AG04450 (cell line): ENCODE measurements around the gene PHF14. TPM values are rescaled to one million over a fixed set of nuclear protein-coding genes. Genes with fewer than 3 reads are reported as not detected.

Experiments used
- CTCF ChIA-PET: fragments of 300-600, 350-600 bp; formaldehyde crosslinking; extraction: SDS; loops from one replicate; lab custom pipeline; 2022; ENCODE audit warnings: antibody characterized with exemption, inconsistent platforms; lab: Charles Lee
- POLR2A ChIA-PET: fragments of 350-600 bp; formaldehyde crosslinking; extraction: SDS; loops from one replicate; lab custom pipeline; 2021; ENCODE audit warnings: antibody characterized with exemption, inconsistent platforms; lab: Yijun Ruan, JAX
- DNase-seq: peaks from one replicate; pipeline ENCODE4 v3.0.0-alpha.2; 2011; ENCODE audit warnings: low read depth, low spot score
- H3K27ac ChIP-seq: one replicate; pipeline ENCODE4 v1.5.1; 2012; ENCODE audit warnings: low read depth, low read length, control low read depth
- H3K27me3 ChIP-seq: one replicate; pipeline ENCODE4 v1.6.0; 2012; ENCODE audit warnings: low read length; ENCODE audit not compliant: control insufficient read depth, insufficient read depth
- H3K4me3 ChIP-seq: 2 replicates; pipeline ENCODE4 v1.5.1; 2011; ENCODE audit warnings: mild to moderate bottlenecking, low read depth, low read length, control low read depth
- H3K9me3 ChIP-seq: 2 replicates; pipeline ENCODE4 v1.5.1; 2012; ENCODE audit warnings: low read length; ENCODE audit not compliant: control insufficient read depth, insufficient read depth
- polyA plus RNA-seq: library from polyadenylated mRNA; depleted of rRNA; stranded (reverse); fragments of >200 nt; gene quantifications from 2 replicates; pipeline ENCODE4 v1.2.3, GENCODE V29; 2011
- TF ChIP-seq, protein P1 (sequence below): IDR thresholded peaks from 2 replicates; pipeline ENCODE4 v1.5.1; 2011; ENCODE audit warnings: low read depth, low read length, control low read depth, inconsistent platforms

Gene PHF14
- polyA plus RNA-seq, 1 experiment, result 26.2 TPM

DNA sequence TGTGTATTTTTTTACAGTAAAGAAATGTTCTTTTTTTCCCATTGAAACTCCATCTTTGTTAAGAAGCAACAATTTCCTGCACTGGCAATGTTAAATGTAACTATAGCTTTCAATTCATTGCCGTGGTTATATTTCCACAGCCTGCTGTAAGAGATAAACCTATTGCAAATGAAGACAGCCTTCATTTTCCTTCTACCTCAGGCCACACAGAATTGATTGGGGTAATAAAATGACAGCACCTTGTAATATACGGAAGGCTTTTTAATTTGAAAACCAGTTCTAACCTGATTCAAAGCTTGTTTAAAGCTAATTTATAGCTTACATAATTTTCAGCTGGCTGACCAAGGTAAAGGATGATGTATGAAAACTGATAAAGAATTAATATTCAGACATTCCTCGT lies 161.9 kb downstream of the PHF14 start:
- CTCF ChIA-PET, result no interaction called here
- Histone ChIP-seq H3K4me3 (no peak overlapping the region), H3K9me3 (no peaks in the 10 kb centered on the region), H3K27me3 (no peaks in the 10 kb centered on the region), H3K27ac (no peak overlapping the region)
- POLR2A ChIA-PET, result no interaction called here
- no peak for DNase-seq
- TF ChIP-seq, protein P1, sequence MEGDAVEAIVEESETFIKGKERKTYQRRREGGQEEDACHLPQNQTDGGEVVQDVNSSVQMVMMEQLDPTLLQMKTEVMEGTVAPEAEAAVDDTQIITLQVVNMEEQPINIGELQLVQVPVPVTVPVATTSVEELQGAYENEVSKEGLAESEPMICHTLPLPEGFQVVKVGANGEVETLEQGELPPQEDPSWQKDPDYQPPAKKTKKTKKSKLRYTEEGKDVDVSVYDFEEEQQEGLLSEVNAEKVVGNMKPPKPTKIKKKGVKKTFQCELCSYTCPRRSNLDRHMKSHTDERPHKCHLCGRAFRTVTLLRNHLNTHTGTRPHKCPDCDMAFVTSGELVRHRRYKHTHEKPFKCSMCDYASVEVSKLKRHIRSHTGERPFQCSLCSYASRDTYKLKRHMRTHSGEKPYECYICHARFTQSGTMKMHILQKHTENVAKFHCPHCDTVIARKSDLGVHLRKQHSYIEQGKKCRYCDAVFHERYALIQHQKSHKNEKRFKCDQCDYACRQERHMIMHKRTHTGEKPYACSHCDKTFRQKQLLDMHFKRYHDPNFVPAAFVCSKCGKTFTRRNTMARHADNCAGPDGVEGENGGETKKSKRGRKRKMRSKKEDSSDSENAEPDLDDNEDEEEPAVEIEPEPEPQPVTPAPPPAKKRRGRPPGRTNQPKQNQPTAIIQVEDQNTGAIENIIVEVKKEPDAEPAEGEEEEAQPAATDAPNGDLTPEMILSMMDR, result no peak

DNA sequence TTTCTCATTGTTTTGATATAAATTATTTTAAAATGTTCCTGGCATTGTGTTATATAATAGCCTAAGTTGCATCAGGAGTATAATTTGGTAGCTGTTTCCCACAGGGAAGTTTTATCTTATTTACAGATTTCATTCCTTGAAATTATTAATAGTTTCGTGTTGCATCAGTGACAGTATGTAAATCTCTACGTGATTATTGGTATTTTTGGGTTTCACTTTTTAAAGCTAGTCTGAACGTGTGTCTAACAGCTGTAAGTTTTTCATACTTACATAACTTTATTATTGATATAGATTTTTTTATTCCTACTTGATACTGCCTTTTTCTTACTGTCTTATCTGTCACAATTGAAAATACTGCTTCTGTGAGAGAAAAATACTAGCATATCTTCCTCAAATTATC lies 167.9 kb downstream of the PHF14 start:
- TF ChIP-seq, protein P1, result no peak
- ChIA-PET POLR2A (no interaction called here), CTCF (interaction anchor here (0.9 to 1.0 kb wide), 2 partner anchors 21 to 70 kb away, joined by 3 read pairs; no protein-coding TSS in a partner anchor)
- DNase-seq, result no peak
- no peak overlapping the region for H3K4me3 ChIP-seq
- no peak overlapping the region for H3K27ac ChIP-seq
- no peaks in the 10 kb centered on the region for H3K9me3 ChIP-seq
- no peaks in the 10 kb centered on the region for H3K27me3 ChIP-seq

DNA sequence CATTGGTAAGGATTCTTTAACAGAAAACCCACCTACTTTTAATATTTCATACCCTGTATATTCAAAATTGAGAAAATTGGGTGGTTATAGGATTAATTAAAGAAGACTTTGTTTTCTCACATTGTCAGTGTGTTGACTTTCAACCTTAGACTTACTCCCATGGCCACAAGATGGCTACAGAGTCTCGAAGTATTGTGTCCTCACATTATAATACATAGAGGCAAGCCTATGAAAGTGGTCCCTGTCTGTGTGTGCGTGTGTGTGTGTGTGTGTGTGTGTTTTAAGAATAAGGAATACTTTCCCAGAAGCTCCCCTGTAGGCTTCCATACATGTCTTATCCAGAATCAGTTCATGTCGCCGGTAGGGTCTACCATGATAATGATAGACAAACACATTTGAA lies 180.0 kb downstream of the PHF14 start:
- TF ChIP-seq, protein P1, result no peak

DNA sequence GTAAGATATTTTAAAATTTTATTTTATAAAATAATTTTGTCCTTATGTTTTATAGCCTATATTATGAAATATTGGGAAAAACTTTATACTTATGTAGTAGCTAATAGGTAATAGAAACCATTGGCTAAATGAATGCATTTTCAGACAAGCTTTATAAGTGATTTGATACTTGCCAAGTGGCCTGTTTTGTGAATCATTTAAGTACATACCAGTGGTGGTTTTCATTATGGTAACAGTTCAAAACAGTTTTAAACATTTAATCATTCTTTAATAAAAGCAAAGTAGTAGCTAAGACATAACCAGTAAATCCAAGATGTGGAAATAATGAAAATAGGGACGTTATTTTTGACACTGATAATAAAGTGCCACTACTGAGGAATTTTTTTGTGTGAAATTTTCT lies 182.2 kb downstream of the PHF14 start:
- no peak for DNase-seq
- Histone ChIP-seq H3K4me3 (no peak overlapping the region), H3K27ac (no peak overlapping the region), H3K9me3 (no peaks in the 10 kb centered on the region), H3K27me3 (no peaks in the 10 kb centered on the region)
- TF ChIP-seq, protein P1, result no peak
- POLR2A ChIA-PET, result interaction anchor here (0.6 kb wide), 1 partner anchor 67 kb away, joined by 3 read pairs; no protein-coding TSS in a partner anchor
- CTCF ChIA-PET, result no interaction called here

More for the DNA sequence above, 180.0 kb downstream of the PHF14 start:
- Histone ChIP-seq H3K27me3 (no peaks in the 10 kb centered on the region), H3K4me3 (no peak overlapping the region), H3K27ac (no peak overlapping the region), H3K9me3 (no peaks in the 10 kb centered on the region)
- POLR2A ChIA-PET, result no interaction called here
- DNase-seq, result no peak
- CTCF ChIA-PET, result no interaction called here

DNA sequence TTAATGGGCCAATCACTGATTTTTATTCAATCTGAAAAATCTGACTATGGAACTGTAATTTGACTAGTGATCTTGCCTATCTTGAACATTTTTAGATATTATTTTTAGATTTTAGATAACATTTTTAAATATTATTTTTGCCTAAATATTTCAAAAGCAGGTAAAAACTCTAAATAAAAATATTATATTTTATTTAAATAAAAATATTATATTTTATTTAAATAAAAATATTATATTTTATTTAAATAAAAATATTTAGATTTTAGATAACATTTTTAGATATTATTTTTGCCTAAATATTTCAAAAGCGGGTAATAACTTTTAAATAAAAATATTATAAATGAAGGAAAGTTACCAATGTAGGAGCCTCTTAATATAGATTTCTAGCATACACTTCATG lies 187.8 kb downstream of the PHF14 start:
- DNase-seq, result no peak
- Histone ChIP-seq H3K9me3 (no peaks in the 10 kb centered on the region), H3K27ac (no peak overlapping the region), H3K4me3 (no peak overlapping the region), H3K27me3 (no peaks in the 10 kb centered on the region)
- ChIA-PET CTCF (no interaction called here), POLR2A (no interaction called here)
- TF ChIP-seq, protein P1, result no peak
